Fibroblast of lung (primary cell): ENCODE measurements around the gene DNAH8.

Experiments used
- CTCF ChIP-seq, 2 donors: IDR thresholded peaks in 1 of 2; conservative IDR thresholded peaks in 1 of 2; 1 replicate in 1 of 2; 2 replicates in 1 of 2; pipeline ENCODE4 v1.5.1; 2011 to 2012; ENCODE audit warnings: low read length in 2 of 2, control low read depth in 1 of 2, inconsistent platforms in 1 of 2, low read depth in 1 of 2, mild to moderate bottlenecking in 1 of 2
- EZH2 ChIP-seq: IDR thresholded peaks from 2 replicates; pipeline ENCODE4 v1.5.1; 2012; ENCODE audit warnings: low read length, control low read depth, mild to moderate bottlenecking; ENCODE audit errors: missing control alignments

- no peak for TF ChIP-seq CTCF (conservative IDR thresholded peaks at IDR 0.05 in 1 of 2, IDR thresholded peaks at IDR 0.05 in 1 of 2; ENCODE audit: low read depth in 1 of 2, low read length in 2 of 2)
- TF ChIP-seq EZH2 = no peak
Observed at GRCh38 chr6:39017547-39017880, 302.4 kb downstream of the DNAH8 start.
